Medulla oblongata (tissue), 1 donor: ENCODE measurements around the gene WDPCP.
"Not testable (repeated sequence)": the region's sequence is repeated elsewhere in the genome, so short reads cannot be mapped to it uniquely, and the experiment has no call there.

Experiments used
- DNase-seq: peaks from one replicate; pipeline ENCODE4 v3.0.0-alpha.2; 2015; ENCODE audit errors: extremely low spot score

The WDPCP gene

GRCh38 chr2:63121055-63121834 is 467.0 kb downstream of the WDPCP start:
- DNase-seq = no peak

GRCh38 chr2:63118821-63119220 is 469.5 kb downstream of the WDPCP start:
- DNase-seq = no peak

GRCh38 chr2:63104482-63104881 is 483.8 kb downstream of the WDPCP start:
- no peak for DNase-seq

- DNase-seq = no peak
These were observed 486.3 kb downstream of the WDPCP start for GRCh38 chr2:63101954-63102353.

GRCh38 chr2:63099032-63099431 is 489.2 kb downstream of the WDPCP start:
- no peak for DNase-seq

- no peak for DNase-seq
These were observed 491.8 kb downstream of the WDPCP start for GRCh38 chr2:63096491-63096890.

- no peak for DNase-seq
These were observed 494.8 kb downstream of the WDPCP start for GRCh38 chr2:63093502-63093901.

GRCh38 chr2:63092857-63093256 is 495.4 kb downstream of the WDPCP start:
- no peak for DNase-seq

- no peak for DNase-seq
These were observed 495.9 kb downstream of the WDPCP start for GRCh38 chr2:63092401-63092800.

GRCh38 chr2:63086687-63087086 is 501.6 kb downstream of the WDPCP start:
- no peak for DNase-seq

- no peak for DNase-seq
These were observed 506.9 kb downstream of the WDPCP start for GRCh38 chr2:63081404-63081803.

GRCh38 chr2:63078852-63079606 is 509.2 kb downstream of the WDPCP start:
- DNase-seq = no peak

- not testable (repeated sequence) for DNase-seq
These were observed 513.9 kb downstream of the WDPCP start for GRCh38 chr2:63074399-63074798.

- DNase-seq = no peak
These were observed 514.3 kb downstream of the WDPCP start for GRCh38 chr2:63073994-63074393.

- DNase-seq = no peak
These were observed 516.6 kb downstream of the WDPCP start for GRCh38 chr2:63071664-63072063.
